K562 (cell line): ENCODE measurements around the gene FLAD1. TPM values are rescaled to one million over a fixed set of nuclear protein-coding genes. Genes with fewer than 3 reads are reported as not detected.
A peak's percentile ranks its signal among the peaks of the same experiment; 100 is the strongest.

Experiments
- CCNT2 ChIP-seq: IDR thresholded peaks from 2 replicates; pipeline ENCODE4 v1.6.1; 2011; ENCODE audit warnings: borderline replicate concordance, low read depth, mild to moderate bottlenecking, moderate library complexity, mixed read lengths, low read length; ENCODE audit not compliant: insufficient read length; ENCODE audit errors: extremely low read depth
- EP400 ChIP-seq: fragments of 450-650 bp; IDR thresholded peaks from 2 replicates; pipeline ENCODE4 v1.6.1; 2017; ENCODE audit warnings: antibody characterized with exemption, mild to moderate bottlenecking, moderate library complexity
- FOS ChIP-seq: IDR thresholded peaks from 3 replicates; pipeline ENCODE4 v1.6.1; 2011; ENCODE audit not compliant: insufficient read length; ENCODE audit errors: extremely low read depth
- FOSL1 ChIP-seq: fragments of 200-800 bp; sonication (Bioruptor generic); conservative IDR thresholded peaks from 2 replicates; pipeline ENCODE4 v1.6.1; 2016; ENCODE audit warnings: missing genetic modification characterization, missing compliant biosample characterization
- HNRNPL ChIP-seq: fragments of 200-400 bp; formaldehyde crosslinking; IDR thresholded peaks from 2 replicates; pipeline ENCODE4 v1.6.1; 2017; ENCODE audit warnings: low read depth, mild to moderate bottlenecking, low read length
- JUN ChIP-seq, 2 experiments: sonication (generic) in 1 of 2; formaldehyde crosslinking in 1 of 2; IDR thresholded peaks; 2 replicates each; pipeline versions ENCODE4 v1.6.1 to v1.8.0; 2012 to 2022; ENCODE audit warnings: borderline replicate concordance in 2 of 2, mild to moderate bottlenecking in 2 of 2, improper control_type of control experiment in 1 of 2, low read depth in 1 of 2, low read length in 1 of 2, missing genetic modification reagents in 1 of 2
- KLF1 ChIP-seq: fragments of 450-650 bp; IDR thresholded peaks from 2 replicates; pipeline ENCODE4 v1.6.1; 2016; ENCODE audit warnings: missing genetic modification characterization, missing compliant biosample characterization
- MECOM ChIP-seq: fragments of 250-450 bp; sonication (Bioruptor Pico); IDR thresholded peaks from 2 replicates; pipeline ENCODE4 v1.8.0; 2022; ENCODE audit warnings: inconsistent platforms
- POLR2AphosphoS2 ChIP-seq: IDR thresholded peaks from 2 replicates; pipeline ENCODE4 v1.6.1; 2012; ENCODE audit warnings: low read length, improper control_type of control experiment
- TBL1XR1 ChIP-seq, 2 experiments: IDR thresholded peaks; 2 replicates each; pipeline ENCODE4 v1.6.1; 2012; ENCODE audit warnings: improper control_type of control experiment in 2 of 2, low read length in 2 of 2, mild to moderate bottlenecking in 1 of 2
- TEAD1 ChIP-seq, 2 experiments: fragments of 450-650 bp in 1 of 2; sonication (generic) in 1 of 2; formaldehyde crosslinking; IDR thresholded peaks; 2 replicates each; pipeline versions ENCODE4 v1.4.0 to v1.8.0; 2020 to 2022; ENCODE audit warnings: mild to moderate bottlenecking in 2 of 2, missing genetic modification reagents in 1 of 2
- TRIM28 ChIP-seq: fragments of 450-650 bp; IDR thresholded peaks from 2 replicates; pipeline ENCODE4 v1.6.1; 2017
- ZBTB17 ChIP-seq: fragments of 450-650 bp; formaldehyde crosslinking; IDR thresholded peaks from 2 replicates; pipeline ENCODE4 v1.4.0; 2020; ENCODE audit warnings: mild to moderate bottlenecking
- ZNF124 ChIP-seq: sonication (generic); formaldehyde crosslinking; IDR thresholded peaks from 2 replicates; pipeline ENCODE4 v1.8.1; 2022; ENCODE audit warnings: missing genetic modification reagents
- ZNF41 ChIP-seq: fragments of 250-450 bp; sonication (Bioruptor Pico); conservative IDR thresholded peaks from 2 replicates; pipeline ENCODE4 v1.4.0; 2020; ENCODE audit warnings: mild to moderate bottlenecking
- ZNF561 ChIP-seq: fragments of 450-650 bp; formaldehyde crosslinking; conservative IDR thresholded peaks from 2 replicates; pipeline ENCODE4 v1.4.0; 2020; ENCODE audit warnings: mild to moderate bottlenecking, moderate library complexity
- ZNF583 ChIP-seq: fragments of 250-450 bp; sonication (Bioruptor Pico); IDR thresholded peaks from 2 replicates; pipeline ENCODE4 v1.4.0; 2020
- polyA plus RNA-seq, 8 experiments: library from polyadenylated mRNA; depleted of rRNA in 4 of 8; stranded (reverse) in 5 of 8; unstranded in 3 of 8; fragments of >200 nt; fragmentation: Nextera tagmentation in 2 of 8; fragmentation: Illumina TruSeq in 1 of 8; extraction: Ambion mirVana in 2 of 8; extraction: Trizol in 1 of 8; gene quantifications; 2 replicates each; pipeline versions ENCODE4 v1.2.1 to v1.2.3, GENCODE V29; 2011 to 2014; ENCODE audit warnings: inconsistent platforms in 1 of 8, missing spikeins in 1 of 8
- total RNA-seq, 7 experiments: library from RNA; depleted of rRNA in 6 of 7; stranded (reverse); fragments of >200 nt in 6 of 7; fragmentation: Illumina TruSeq in 2 of 7; extraction: Trizol in 2 of 7; gene quantifications; 2 replicates each; pipeline versions ENCODE4 v1.2.1 to v1.2.3, GENCODE V29; 2011 to 2021; ENCODE audit warnings: low replicate concordance in 1 of 7
- TF ChIP-seq, protein P1 (sequence below), 2 experiments: fragments of 250-450 bp in 1 of 2; fragments of 450-650 bp in 1 of 2; sonication (Bioruptor Pico) in 1 of 2; IDR thresholded peaks; 2 replicates each; pipeline versions ENCODE4 v1.6.1 to v1.8.0; 2016 to 2021; ENCODE audit warnings: mild to moderate bottlenecking in 2 of 2, moderate library complexity in 2 of 2, missing compliant biosample characterization in 1 of 2, missing genetic modification characterization in 1 of 2
- TF ChIP-seq, protein P2 (sequence below): fragments of 150-350 bp; conservative IDR thresholded peaks from 2 replicates; pipeline ENCODE4 v1.6.1; 2014; ENCODE audit warnings: low read length
- TF ChIP-seq, protein P3 (sequence below): fragments of 450-650 bp; IDR thresholded peaks from 2 replicates; pipeline ENCODE4 v1.6.1; 2016; ENCODE audit warnings: missing biosample characterization, missing genetic modification characterization
- TF ChIP-seq, protein P4 (sequence below): fragments of 450-650 bp; IDR thresholded peaks from 2 replicates; pipeline ENCODE4 v1.6.1; 2016; ENCODE audit warnings: borderline replicate concordance

Gene FLAD1
- total and polyA plus RNA-seq, 9 of the 15 experiments (the other 6 are each of a cell fraction or from before 2014, with no cell fraction given), result 24.9 to 85.8 (median 67.0) TPM

DNA sequence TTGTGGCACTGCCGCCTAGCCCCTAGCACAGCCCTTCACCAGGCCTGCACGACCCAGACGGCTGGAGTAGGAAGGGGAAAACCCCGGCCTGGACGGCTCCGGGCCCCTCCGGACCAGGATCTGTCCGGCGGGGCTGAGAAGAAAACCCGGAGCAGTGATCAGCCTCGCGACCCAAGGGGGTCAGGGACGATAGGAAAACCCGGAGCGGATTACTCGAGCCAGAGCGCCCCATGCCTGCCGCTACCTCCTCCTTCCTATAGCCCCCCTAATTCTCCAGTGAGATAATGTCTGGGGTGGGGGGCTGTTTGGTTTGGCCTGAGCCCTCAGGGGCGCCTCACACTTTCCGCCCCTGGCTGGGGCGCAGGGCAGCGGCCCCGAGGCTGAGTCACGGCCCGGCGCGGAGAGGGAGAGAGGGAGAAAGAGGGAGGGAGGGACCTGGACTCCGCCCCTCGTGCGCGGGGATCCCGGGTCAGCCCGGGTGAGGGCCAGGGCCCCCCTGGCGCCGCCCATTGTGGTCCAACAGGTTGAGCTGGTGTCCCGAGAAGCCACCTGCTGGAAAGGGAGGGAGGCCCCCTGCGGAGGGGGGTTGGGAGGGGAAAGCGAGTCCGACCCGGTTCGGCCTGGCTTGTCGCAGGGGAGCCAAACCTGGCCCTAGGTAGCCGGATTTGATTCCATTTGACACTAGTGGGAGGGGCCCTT lies 17.7 kb downstream of the FLAD1 start (continued):
- TF ChIP-seq, protein P1, sequence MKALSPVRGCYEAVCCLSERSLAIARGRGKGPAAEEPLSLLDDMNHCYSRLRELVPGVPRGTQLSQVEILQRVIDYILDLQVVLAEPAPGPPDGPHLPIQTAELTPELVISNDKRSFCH (CRISPR knock-in tag; IDR thresholded peaks at IDR 0.05), result peak; percentile 21; the same call in 1 of the 2 replicates
- TF ChIP-seq, protein P1 (tag; IDR thresholded peaks at IDR 0.05), result peak; percentile 72; the same call in 1 of the 2 replicates
- TF ChIP-seq POLR2AphosphoS2 (peak; percentile 68; the same call in 1 of the 2 replicates), ZNF41 (CRISPR knock-in tag) (0 out of 2 replicates have a peak, but pooled peaks have one; percentile 48), KLF1 (tag) (0 out of 2 replicates have a peak, but pooled peaks have one; percentile 72), FOS (no peak), TEAD1 (CRISPR knock-in tag; IDR thresholded peaks at IDR 0.05) (peak in 1 of 2 experiments; percentile 64; a peak in 1 of 4 replicates), HNRNPL (peak; percentile 73), TRIM28 (peak; percentile 69), ZNF561 (CRISPR knock-in tag) (peak; percentile 22; the same call in 1 of the 2 replicates), TBL1XR1 (IDR thresholded peaks at IDR 0.05; ENCODE audit: low read length in 2 of 2) (peak; percentile 45 to 56; a peak in 1 of 4 replicates), CCNT2 (peak; percentile 78), JUN (IDR thresholded peaks at IDR 0.05; ENCODE audit: borderline replicate concordance, low read depth, low read length) (peak; percentile 77), JUN (CRISPR knock-in tag; IDR thresholded peaks at IDR 0.05; ENCODE audit: borderline replicate concordance) (peak; percentile 70; the same call in 1 of the 2 replicates), MECOM (CRISPR knock-in tag) (no peak), FOSL1 (tag) (peak; percentile 96), EP400 (peak; percentile 94), ZBTB17 (CRISPR knock-in tag) (peak; percentile 83), ZNF124 (CRISPR knock-in tag) (no peak), ZNF583 (CRISPR knock-in tag) (no peak)
- TF ChIP-seq, protein P2, sequence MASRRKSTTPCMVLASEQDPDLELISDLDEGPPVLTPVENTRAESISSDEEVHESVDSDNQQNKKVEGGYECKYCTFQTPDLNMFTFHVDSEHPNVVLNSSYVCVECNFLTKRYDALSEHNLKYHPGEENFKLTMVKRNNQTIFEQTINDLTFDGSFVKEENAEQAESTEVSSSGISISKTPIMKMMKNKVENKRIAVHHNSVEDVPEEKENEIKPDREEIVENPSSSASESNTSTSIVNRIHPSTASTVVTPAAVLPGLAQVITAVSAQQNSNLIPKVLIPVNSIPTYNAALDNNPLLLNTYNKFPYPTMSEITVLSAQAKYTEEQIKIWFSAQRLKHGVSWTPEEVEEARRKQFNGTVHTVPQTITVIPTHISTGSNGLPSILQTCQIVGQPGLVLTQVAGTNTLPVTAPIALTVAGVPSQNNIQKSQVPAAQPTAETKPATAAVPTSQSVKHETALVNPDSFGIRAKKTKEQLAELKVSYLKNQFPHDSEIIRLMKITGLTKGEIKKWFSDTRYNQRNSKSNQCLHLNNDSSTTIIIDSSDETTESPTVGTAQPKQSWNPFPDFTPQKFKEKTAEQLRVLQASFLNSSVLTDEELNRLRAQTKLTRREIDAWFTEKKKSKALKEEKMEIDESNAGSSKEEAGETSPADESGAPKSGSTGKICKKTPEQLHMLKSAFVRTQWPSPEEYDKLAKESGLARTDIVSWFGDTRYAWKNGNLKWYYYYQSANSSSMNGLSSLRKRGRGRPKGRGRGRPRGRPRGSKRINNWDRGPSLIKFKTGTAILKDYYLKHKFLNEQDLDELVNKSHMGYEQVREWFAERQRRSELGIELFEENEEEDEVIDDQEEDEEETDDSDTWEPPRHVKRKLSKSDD, result 0 out of 2 replicates have a peak, but pooled peaks have one; percentile 13
- TF ChIP-seq, protein P3, sequence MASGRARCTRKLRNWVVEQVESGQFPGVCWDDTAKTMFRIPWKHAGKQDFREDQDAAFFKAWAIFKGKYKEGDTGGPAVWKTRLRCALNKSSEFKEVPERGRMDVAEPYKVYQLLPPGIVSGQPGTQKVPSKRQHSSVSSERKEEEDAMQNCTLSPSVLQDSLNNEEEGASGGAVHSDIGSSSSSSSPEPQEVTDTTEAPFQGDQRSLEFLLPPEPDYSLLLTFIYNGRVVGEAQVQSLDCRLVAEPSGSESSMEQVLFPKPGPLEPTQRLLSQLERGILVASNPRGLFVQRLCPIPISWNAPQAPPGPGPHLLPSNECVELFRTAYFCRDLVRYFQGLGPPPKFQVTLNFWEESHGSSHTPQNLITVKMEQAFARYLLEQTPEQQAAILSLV (tag), result peak; percentile 27; the same call in 1 of the 2 replicates
- TF ChIP-seq, protein P4, sequence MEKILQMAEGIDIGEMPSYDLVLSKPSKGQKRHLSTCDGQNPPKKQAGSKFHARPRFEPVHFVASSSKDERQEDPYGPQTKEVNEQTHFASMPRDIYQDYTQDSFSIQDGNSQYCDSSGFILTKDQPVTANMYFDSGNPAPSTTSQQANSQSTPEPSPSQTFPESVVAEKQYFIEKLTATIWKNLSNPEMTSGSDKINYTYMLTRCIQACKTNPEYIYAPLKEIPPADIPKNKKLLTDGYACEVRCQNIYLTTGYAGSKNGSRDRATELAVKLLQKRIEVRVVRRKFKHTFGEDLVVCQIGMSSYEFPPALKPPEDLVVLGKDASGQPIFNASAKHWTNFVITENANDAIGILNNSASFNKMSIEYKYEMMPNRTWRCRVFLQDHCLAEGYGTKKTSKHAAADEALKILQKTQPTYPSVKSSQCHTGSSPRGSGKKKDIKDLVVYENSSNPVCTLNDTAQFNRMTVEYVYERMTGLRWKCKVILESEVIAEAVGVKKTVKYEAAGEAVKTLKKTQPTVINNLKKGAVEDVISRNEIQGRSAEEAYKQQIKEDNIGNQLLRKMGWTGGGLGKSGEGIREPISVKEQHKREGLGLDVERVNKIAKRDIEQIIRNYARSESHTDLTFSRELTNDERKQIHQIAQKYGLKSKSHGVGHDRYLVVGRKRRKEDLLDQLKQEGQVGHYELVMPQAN, result peak; percentile 27; the same call in 1 of the 2 replicates
